ENCODE results near the gene P2RY2.

The P2RY2 gene

DNA sequence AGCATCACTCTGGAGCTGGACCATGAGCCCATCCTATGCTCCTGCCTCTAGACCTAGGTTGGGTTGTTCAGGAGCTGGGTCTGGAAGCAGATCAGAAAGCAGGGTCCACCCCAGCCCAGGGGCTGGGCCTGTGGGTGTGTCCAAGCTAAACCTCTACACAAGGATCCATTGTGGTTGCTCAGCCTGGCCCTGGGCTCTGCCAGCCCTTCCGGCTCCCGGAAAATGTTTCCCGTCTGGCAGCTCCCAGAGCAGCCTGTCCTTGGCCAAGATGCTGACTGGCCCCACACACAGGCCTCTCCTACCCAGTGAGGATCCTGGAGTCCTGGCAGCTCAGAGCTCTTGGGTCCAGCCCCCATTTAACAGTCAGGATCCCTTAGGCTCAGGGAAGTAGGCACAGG is 40.7 kb upstream of the P2RY2 start:
- no peaks in the 10 kb centered on the region for H3K9me3 ChIP-seq (ENCODE audit: control insufficient read depth, insufficient read depth, low read length)
- no peaks in the 10 kb centered on the region for H3K4me1 ChIP-seq (ENCODE audit: control insufficient read depth, insufficient read depth, low read length)
- H3K9ac ChIP-seq (ENCODE audit: low read depth, low read length) = no peak overlapping the region
- H3K27me3 ChIP-seq (ENCODE audit: control insufficient read depth, insufficient read depth, low read length) = no peaks in the 10 kb centered on the region
- no peaks in the 10 kb centered on the region for H3K36me3 ChIP-seq (ENCODE audit: control insufficient read depth, insufficient read depth, low read length)
- H3K4me3 ChIP-seq (ENCODE audit: low read depth, low read length) = no peak overlapping the region

DNA sequence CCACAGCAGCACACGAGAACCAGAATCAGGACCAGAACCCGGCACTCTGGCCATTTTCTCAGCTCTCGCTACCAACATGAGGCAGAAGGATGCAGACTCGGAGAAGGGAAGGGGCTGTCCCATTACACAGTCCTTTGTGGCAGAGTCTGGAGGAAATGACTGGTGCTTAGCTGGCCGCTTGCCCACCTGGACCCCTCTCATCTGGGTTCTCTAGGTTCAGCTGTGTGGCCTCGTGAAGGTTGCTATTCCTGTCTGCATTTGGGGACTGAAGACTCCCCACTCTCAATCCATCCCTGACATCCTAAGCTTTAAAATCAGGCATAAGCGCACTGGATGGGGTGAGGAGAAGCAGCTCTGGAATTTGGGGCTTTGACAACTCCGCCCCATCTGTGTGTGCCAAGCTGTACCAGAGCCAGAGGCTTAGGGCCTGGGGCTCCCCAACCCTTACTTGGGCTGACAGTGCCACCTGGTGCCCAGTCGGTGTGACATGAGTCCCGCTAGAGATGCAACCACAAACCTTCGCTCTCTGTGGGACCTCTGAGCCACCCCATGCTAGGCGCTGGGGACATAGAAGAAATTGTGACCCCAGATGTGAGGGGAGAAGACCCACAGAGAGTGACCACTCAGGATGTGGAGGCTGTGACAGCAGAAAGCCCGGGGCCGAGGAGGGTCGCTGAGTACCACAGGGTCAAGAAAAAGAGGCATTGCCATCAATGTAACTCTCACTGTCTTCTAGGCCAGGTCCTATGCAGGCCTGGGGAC is 40.1 kb upstream of the P2RY2 start:
- no peaks in the 10 kb centered on the region for H3K9me3 ChIP-seq (ENCODE audit: control insufficient read depth, insufficient read depth, low read length)
- no peak overlapping the region for H3K4me3 ChIP-seq (ENCODE audit: low read depth, low read length)
- no peak overlapping the region for H3K9ac ChIP-seq (ENCODE audit: low read depth, low read length)
- no peaks in the 10 kb centered on the region for H3K4me1 ChIP-seq (ENCODE audit: control insufficient read depth, insufficient read depth, low read length)
- H3K27me3 ChIP-seq (ENCODE audit: control insufficient read depth, insufficient read depth, low read length) = no peaks in the 10 kb centered on the region
- no peaks in the 10 kb centered on the region for H3K36me3 ChIP-seq (ENCODE audit: control insufficient read depth, insufficient read depth, low read length)

DNA sequence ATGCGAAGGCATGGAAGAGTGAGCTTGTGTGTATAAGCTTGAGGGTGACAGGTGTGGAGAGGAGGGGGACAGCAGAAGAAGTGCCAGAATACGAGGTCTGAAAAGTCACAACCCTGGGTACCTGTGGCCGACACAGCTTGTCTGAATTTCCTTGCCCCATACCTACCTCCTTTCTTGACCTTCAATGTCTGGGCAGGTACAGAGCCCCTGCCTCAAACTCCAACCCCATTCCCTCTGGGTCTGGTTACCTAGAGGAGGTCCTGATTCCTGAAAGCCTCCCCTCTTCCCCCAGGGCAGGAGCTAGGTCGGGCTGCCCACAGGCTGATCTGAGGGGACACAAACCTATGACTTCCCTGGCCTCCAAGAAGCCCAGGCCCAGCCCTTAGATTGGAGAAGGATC is 39.4 kb upstream of the P2RY2 start:
- Histone ChIP-seq H3K9me3 (ENCODE audit: control insufficient read depth, insufficient read depth, low read length) (no peaks in the 10 kb centered on the region), H3K27me3 (ENCODE audit: control insufficient read depth, insufficient read depth, low read length) (no peaks in the 10 kb centered on the region), H3K4me1 (ENCODE audit: control insufficient read depth, insufficient read depth, low read length) (no peaks in the 10 kb centered on the region), H3K4me3 (ENCODE audit: low read depth, low read length) (no peak overlapping the region), H3K9ac (ENCODE audit: low read depth, low read length) (no peak overlapping the region), H3K36me3 (ENCODE audit: control insufficient read depth, insufficient read depth, low read length) (no peaks in the 10 kb centered on the region)

DNA sequence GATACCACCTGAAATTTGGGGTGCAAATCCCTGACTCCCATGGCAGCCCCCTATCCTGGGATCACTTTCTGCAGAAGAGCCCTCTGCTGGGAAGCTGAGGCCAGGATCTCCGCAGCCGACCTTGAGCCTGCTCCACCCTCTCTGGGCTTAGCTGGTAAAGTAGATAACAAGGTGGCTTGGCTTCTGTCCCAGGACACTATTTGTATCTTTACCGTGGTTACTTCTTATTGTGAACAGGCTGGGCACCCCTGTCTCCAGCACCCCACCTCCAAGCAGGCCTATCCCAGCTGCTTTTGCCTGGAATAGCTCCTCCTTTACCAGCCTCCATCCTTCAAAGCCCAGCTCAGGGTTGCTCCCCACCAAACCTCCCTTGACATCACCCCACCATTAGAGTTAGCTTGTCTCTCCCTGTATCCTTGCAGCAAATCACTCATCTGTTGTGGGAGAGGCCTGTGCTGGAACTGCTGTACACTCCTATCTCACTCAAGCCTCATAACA is 35.2 kb upstream of the P2RY2 start:
- Histone ChIP-seq H3K4me1 (ENCODE audit: control insufficient read depth, insufficient read depth, low read length) (no peaks in the 10 kb centered on the region), H3K9me3 (ENCODE audit: control insufficient read depth, insufficient read depth, low read length) (no peaks in the 10 kb centered on the region), H3K36me3 (ENCODE audit: control insufficient read depth, insufficient read depth, low read length) (no peaks in the 10 kb centered on the region), H3K4me3 (ENCODE audit: low read depth, low read length) (no peak overlapping the region), H3K9ac (ENCODE audit: low read depth, low read length) (no peak overlapping the region), H3K27me3 (ENCODE audit: control insufficient read depth, insufficient read depth, low read length) (no peaks in the 10 kb centered on the region)

DNA sequence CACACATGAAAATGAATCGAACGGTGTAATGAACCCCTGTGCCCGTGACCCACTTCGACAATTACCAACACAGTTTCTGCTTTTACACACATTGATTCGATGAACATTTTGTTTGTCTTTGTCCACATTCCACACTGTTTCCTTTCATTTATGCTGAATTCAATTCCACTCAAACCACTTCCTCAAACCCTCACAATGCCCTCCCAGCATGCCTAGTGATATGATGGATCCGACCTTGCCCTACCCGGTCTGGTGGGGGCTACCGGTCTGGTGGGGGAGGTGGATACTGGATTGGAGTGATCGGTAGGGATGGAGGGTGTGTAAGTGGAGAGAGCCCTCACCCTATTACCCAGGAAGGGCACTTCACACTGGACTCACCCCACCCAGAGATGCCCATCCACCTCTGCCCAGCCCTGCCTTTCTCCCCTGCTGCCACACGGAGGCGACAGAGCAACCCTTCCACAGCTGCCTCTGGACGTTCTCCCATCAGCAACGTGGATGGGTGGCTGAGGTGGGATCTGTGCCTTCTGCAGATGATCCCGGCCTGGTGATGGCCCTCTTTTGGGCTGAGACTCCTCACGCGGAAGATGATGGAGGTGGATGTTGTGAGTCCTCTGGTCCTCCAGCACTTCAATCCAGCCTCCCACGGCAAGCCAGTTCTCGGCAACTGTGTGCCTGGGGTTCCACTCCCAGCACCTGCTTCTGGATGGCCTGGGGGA is 33.0 kb upstream of the P2RY2 start:
- H3K9ac ChIP-seq (ENCODE audit: low read depth, low read length) = no peak overlapping the region
- no peaks in the 10 kb centered on the region for H3K27me3 ChIP-seq (ENCODE audit: control insufficient read depth, insufficient read depth, low read length)
- H3K36me3 ChIP-seq (ENCODE audit: control insufficient read depth, insufficient read depth, low read length) = no peaks in the 10 kb centered on the region
- H3K4me3 ChIP-seq (ENCODE audit: low read depth, low read length) = no peak overlapping the region
- H3K9me3 ChIP-seq (ENCODE audit: control insufficient read depth, insufficient read depth, low read length) = no peaks in the 10 kb centered on the region
- no peaks in the 10 kb centered on the region for H3K4me1 ChIP-seq (ENCODE audit: control insufficient read depth, insufficient read depth, low read length)

DNA sequence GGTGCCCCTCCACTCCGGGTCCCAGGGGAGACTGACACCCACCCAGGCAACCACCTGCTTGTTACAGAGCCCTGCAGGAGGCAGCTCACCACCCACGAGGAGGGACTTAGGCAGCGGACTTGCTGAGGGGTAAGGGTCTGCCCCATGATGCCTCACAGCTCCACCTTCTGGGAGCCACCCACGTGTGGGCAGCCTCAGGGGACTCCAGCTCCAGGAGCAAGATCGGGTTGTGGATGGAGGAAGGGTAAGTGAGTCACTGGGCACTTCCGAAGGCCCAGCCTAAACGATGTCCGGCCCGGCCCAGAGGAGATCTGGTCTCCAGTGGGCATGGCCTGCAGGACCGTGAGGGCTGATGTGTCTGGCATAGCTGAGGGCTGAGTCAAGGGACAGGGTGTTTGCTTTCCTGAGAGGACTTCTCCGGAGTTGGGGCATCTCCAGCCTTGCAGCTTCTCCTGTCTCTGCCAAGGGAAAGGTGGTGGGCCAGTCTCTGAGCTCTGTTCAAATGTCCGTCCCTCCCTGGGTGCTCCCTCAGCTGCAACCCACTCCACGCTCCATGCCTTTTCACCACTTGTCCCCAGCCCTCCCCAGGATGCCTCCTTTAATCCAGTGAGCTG is 32.3 kb upstream of the P2RY2 start:
- H3K36me3 ChIP-seq (ENCODE audit: control insufficient read depth, insufficient read depth, low read length) = no peaks in the 10 kb centered on the region
- no peak overlapping the region for H3K4me3 ChIP-seq (ENCODE audit: low read depth, low read length)
- H3K9ac ChIP-seq (ENCODE audit: low read depth, low read length) = no peak overlapping the region
- H3K4me1 ChIP-seq (ENCODE audit: control insufficient read depth, insufficient read depth, low read length) = no peaks in the 10 kb centered on the region
- H3K9me3 ChIP-seq (ENCODE audit: control insufficient read depth, insufficient read depth, low read length) = no peaks in the 10 kb centered on the region
- H3K27me3 ChIP-seq (ENCODE audit: control insufficient read depth, insufficient read depth, low read length) = no peaks in the 10 kb centered on the region

DNA sequence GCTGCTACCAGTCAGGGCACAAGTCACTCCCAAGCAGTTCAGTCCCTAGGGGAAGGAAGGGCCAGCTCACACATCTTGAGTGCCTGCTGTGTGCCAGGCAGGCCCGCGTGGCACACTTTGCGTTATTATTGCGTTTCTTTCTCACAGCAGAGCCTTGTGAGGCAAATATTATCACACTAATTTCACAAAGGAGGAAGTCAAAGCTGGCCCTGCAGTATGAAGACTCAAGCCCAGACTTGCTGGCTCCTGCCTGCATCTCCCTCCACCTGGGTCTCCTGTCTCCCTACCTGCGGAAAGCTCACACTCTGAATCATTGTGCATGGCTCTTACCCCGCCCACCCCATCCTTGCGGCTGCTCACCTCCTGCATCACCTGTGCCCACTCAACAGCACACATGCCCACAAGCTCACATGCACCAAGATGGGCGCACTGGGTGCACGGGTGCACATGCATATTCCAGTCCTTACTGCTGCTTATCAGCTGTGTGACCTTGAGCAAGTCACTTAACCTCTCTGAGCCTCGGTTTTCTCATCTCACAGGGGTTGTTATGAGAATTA is 31.7 kb upstream of the P2RY2 start:
- Histone ChIP-seq H3K4me3 (ENCODE audit: low read depth, low read length) (no peak overlapping the region), H3K27me3 (ENCODE audit: control insufficient read depth, insufficient read depth, low read length) (no peaks in the 10 kb centered on the region), H3K36me3 (ENCODE audit: control insufficient read depth, insufficient read depth, low read length) (no peaks in the 10 kb centered on the region), H3K4me1 (ENCODE audit: control insufficient read depth, insufficient read depth, low read length) (no peaks in the 10 kb centered on the region), H3K9me3 (ENCODE audit: control insufficient read depth, insufficient read depth, low read length) (no peaks in the 10 kb centered on the region), H3K9ac (ENCODE audit: low read depth, low read length) (no peak overlapping the region)

DNA sequence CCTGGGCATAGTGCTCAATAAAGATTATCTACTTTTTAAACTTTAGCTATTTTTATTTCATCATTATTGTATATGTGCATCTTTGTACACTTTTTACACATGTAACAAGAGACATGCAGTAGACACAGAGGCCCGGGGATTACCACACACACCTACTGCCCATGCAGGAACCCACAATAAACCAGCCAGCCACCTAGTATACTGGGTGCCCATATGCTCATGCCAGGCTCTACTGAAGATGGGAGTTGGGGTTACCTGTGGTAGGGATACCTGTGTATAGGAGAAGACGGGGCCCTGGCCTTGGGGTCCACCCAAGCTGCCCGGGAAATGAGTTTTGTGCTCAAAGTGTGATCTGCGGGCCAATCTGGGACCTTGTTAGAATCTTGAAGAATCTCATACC is 31.2 kb upstream of the P2RY2 start:
- no peak overlapping the region for H3K4me3 ChIP-seq (ENCODE audit: low read depth, low read length)
- H3K27me3 ChIP-seq (ENCODE audit: control insufficient read depth, insufficient read depth, low read length) = no peaks in the 10 kb centered on the region
- H3K9me3 ChIP-seq (ENCODE audit: control insufficient read depth, insufficient read depth, low read length) = no peaks in the 10 kb centered on the region
- H3K4me1 ChIP-seq (ENCODE audit: control insufficient read depth, insufficient read depth, low read length) = no peaks in the 10 kb centered on the region
- no peak overlapping the region for H3K9ac ChIP-seq (ENCODE audit: low read depth, low read length)
- H3K36me3 ChIP-seq (ENCODE audit: control insufficient read depth, insufficient read depth, low read length) = no peaks in the 10 kb centered on the region

DNA sequence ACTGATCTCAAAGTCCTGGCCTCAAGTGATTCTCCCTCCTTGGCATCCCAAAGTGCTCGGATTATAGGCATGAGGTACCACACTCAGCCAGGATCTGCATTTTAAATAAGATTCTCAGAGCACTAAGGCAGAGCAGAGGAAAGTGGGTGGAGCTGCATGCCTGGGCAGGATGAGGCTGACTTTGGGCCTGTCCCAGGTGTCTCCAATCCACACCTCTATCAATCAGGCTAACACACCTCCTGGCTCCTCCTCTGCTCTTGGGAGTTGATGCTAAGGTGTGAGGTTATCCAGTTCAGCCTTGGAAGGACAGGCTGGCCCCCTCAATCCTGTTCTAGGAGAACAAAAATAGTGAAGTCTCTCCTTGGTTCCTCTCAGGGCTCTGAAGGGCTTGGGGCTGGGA is 30.2 kb upstream of the P2RY2 start:
- Histone ChIP-seq H3K27me3 (ENCODE audit: control insufficient read depth, insufficient read depth, low read length) (no peaks in the 10 kb centered on the region), H3K4me1 (ENCODE audit: control insufficient read depth, insufficient read depth, low read length) (no peaks in the 10 kb centered on the region), H3K9ac (ENCODE audit: low read depth, low read length) (no peak overlapping the region), H3K9me3 (ENCODE audit: control insufficient read depth, insufficient read depth, low read length) (no peaks in the 10 kb centered on the region), H3K4me3 (ENCODE audit: low read depth, low read length) (no peak overlapping the region), H3K36me3 (ENCODE audit: control insufficient read depth, insufficient read depth, low read length) (no peaks in the 10 kb centered on the region)

DNA sequence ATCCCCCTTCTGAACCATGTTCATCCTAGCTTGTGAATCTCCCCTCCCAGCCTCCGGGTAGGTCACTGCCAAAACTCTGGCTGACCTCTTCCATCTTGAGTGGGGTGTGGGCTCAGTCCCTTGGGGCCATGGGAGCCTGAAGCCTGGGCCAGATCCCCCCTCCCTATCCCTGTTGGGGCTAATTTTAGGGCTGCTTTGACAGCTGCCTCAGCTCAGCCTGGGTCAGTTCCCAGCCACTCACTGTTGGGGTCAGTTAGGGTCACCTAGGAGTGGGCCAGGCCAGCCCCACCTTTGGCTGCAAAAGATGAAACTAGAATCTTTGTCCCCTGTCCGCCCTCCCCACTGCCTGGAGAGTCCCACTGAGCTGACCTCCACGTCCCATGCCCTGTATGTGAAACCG is 29.8 kb upstream of the P2RY2 start:
- Histone ChIP-seq H3K4me1 (ENCODE audit: control insufficient read depth, insufficient read depth, low read length) (no peaks in the 10 kb centered on the region), H3K9ac (ENCODE audit: low read depth, low read length) (no peak overlapping the region), H3K4me3 (ENCODE audit: low read depth, low read length) (no peak overlapping the region)

DNA sequence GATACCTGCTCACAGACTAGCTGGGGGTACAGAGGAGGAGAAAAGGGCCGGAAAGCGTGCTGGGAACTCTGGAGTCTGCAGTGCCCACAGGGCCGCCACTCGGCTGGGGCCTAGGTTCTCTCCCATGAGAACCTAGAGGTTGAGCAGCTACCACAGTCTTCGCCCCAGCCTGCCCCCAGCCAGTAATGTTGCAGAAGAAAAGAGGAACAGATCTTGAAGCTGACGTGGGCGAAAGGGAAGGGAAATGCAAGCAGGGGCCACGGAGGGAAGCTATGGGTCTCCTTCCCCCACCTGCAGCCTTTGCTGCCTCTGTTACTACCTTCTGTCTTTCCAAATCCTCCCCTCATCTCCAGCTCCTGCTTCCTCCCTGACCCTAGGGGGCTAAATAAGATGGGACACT is 28.8 kb upstream of the P2RY2 start:
- Histone ChIP-seq H3K9ac (ENCODE audit: low read depth, low read length) (no peak overlapping the region), H3K9me3 (ENCODE audit: control insufficient read depth, insufficient read depth, low read length) (no peaks in the 10 kb centered on the region), H3K27me3 (ENCODE audit: control insufficient read depth, insufficient read depth, low read length) (no peaks in the 10 kb centered on the region), H3K36me3 (ENCODE audit: control insufficient read depth, insufficient read depth, low read length) (no peaks in the 10 kb centered on the region), H3K4me3 (ENCODE audit: low read depth, low read length) (no peak overlapping the region), H3K4me1 (ENCODE audit: control insufficient read depth, insufficient read depth, low read length) (no peaks in the 10 kb centered on the region)

More for the DNA sequence above, 29.8 kb upstream of the P2RY2 start:
- no peaks in the 10 kb centered on the region for H3K9me3 ChIP-seq (ENCODE audit: control insufficient read depth, insufficient read depth, low read length)
- H3K36me3 ChIP-seq (ENCODE audit: control insufficient read depth, insufficient read depth, low read length) = no peaks in the 10 kb centered on the region
- no peaks in the 10 kb centered on the region for H3K27me3 ChIP-seq (ENCODE audit: control insufficient read depth, insufficient read depth, low read length)
